Esophagus muscularis mucosa (tissue), 4 donors: ENCODE results near the gene SUN5.
"Not testable (repeated sequence)": the region's sequence is repeated elsewhere in the genome, so short reads cannot be mapped to it uniquely, and the experiment has no call there.

Source experiments
- CTCF ChIP-seq, 3 experiments: fragments of 200-600 bp in 2 of 3; fragments of 450-650 bp in 1 of 3; sonication (generic) in 2 of 3; IDR thresholded peaks; one replicate each; pipeline ENCODE4 v1.5.1; 2017 to 2019; ENCODE audit warnings: antibody characterized with exemption in 3 of 3, mild to moderate bottlenecking in 2 of 3, moderate library complexity in 1 of 3
- EP300 ChIP-seq: sonication (generic); formaldehyde crosslinking; IDR thresholded peaks from one replicate; pipeline ENCODE4 v1.6.1; 2017; ENCODE audit warnings: antibody characterized with exemption
- POLR2A ChIP-seq: fragments of 450-650 bp; IDR thresholded peaks from one replicate; pipeline ENCODE4 v1.6.1; 2017; ENCODE audit warnings: antibody characterized with exemption, moderate library complexity, mild to moderate bottlenecking, low read depth
- POLR2AphosphoS5 ChIP-seq, 2 donors: sonication (generic); formaldehyde crosslinking; IDR thresholded peaks; one replicate each; pipeline ENCODE4 v1.6.1; 2017; ENCODE audit warnings: antibody characterized with exemption in 2 of 2

- not testable (repeated sequence) for TF ChIP-seq POLR2AphosphoS5 (IDR thresholded peaks at IDR 0.05); CTCF (IDR thresholded peaks at IDR 0.05); POLR2A; EP300
These were observed 29.8 kb downstream of the SUN5 start for GRCh38 chr20:32974204-32975064.
